GM12878 (cell line): ENCODE results near the gene OGFRL1. TPM values are rescaled to one million over a fixed set of nuclear protein-coding genes. Genes with fewer than 3 reads are reported as not detected.

ENCODE experiments used
- ATAC-seq: fragments of 200-7000 bp; cut with Tn5 transposase; 3 replicates; pipeline ENCODE4 v1.9.1; 2020; ENCODE audit warnings: mild to moderate bottlenecking, moderate library complexity
- BruUV-seq: library from RNA; stranded (reverse); fragments of 400-500 nt; replicated peaks from 2 replicates; lab custom pipeline; 2021; lab: Mats Ljungman, UMichigan
- CTCF ChIA-PET: fragments of 300-600 bp; sonication (Branson Sonifier 250); formaldehyde crosslinking; extraction: SDS; loops from one replicate; lab custom pipeline; 2021; ENCODE audit warnings: inconsistent platforms; lab: Yijun Ruan, JAX
- POLR2A ChIA-PET: fragments of 350-600 bp; formaldehyde crosslinking; extraction: SDS; loops from one replicate; lab custom pipeline; 2021; ENCODE audit warnings: inconsistent platforms; lab: Charles Lee
- RAD21 ChIA-PET: fragments of 300-600 bp; sonication (Branson Sonifier 250); formaldehyde crosslinking; loops from one replicate; lab custom pipeline; 2023; ENCODE audit warnings: antibody characterized with exemption; ENCODE audit not compliant: unreplicated experiment; lab: Charles Lee
- SMC1A ChIA-PET: fragments of 300-600 bp; sonication (Branson Sonifier 250); formaldehyde crosslinking; loops from one replicate; lab custom pipeline; 2023; ENCODE audit not compliant: unreplicated experiment, uncharacterized antibody; lab: Charles Lee
- DNase-seq: peaks from one replicate; pipeline ENCODE4 v3.0.0-alpha.2; 2011; ENCODE audit warnings: low read depth, low spot score
- FAIRE-seq: peaks from 3 replicates; lab custom pipeline; 2011; peaks lifted over from hg19 to GRCh38; lab: Jason Lieb, UNC
- H2AFZ ChIP-seq: 2 replicates; pipeline ENCODE4 v1.6.0; 2011; ENCODE audit warnings: low read depth, low read length, control low read depth; ENCODE audit not compliant: control insufficient read depth
- H3K27ac ChIP-seq: 2 replicates; pipeline ENCODE4 v1.5.1; 2011; ENCODE audit warnings: control low read depth; ENCODE audit not compliant: control insufficient read depth, insufficient read depth
- H3K27me3 ChIP-seq, 2 experiments: replicated peaks in 1 of 2; 2 replicates each; pipeline versions ENCODE4 v1.6.0 to v1.6.1; 2011; ENCODE audit warnings: low read length in 1 of 2; ENCODE audit not compliant: control insufficient read depth in 2 of 2, insufficient read depth in 2 of 2
- H3K36me3 ChIP-seq, 2 experiments: 2 replicates each; pipeline ENCODE4 v1.5.1; 2011; ENCODE audit warnings: low read length in 1 of 2; ENCODE audit not compliant: control insufficient read depth in 2 of 2, insufficient read depth in 2 of 2
- H3K4me1 ChIP-seq: 2 replicates; pipeline ENCODE4 v1.6.1; 2011; ENCODE audit warnings: mild to moderate bottlenecking, low read length, moderate library complexity, mixed read lengths; ENCODE audit not compliant: control insufficient read depth, insufficient read depth
- H3K4me2 ChIP-seq: 2 replicates; pipeline ENCODE4 v1.6.0; 2011; ENCODE audit warnings: control low read depth; ENCODE audit not compliant: control insufficient read depth, insufficient read depth
- H3K4me3 ChIP-seq: fragments of 200-600 bp; sonication (generic); 2 replicates; pipeline ENCODE4 v1.5.1; 2016
- H3K79me2 ChIP-seq: 2 replicates; pipeline ENCODE4 v1.6.0; 2011; ENCODE audit warnings: low read length; ENCODE audit not compliant: control insufficient read depth, insufficient read depth
- H3K9ac ChIP-seq: 2 replicates; pipeline ENCODE4 v1.8.0; 2011; ENCODE audit warnings: low read length, control low read depth, mixed read lengths; ENCODE audit not compliant: control insufficient read depth, insufficient read depth
- H3K9me3 ChIP-seq: replicated peaks from 3 replicates; pipeline ENCODE4 v1.5.1; 2011; ENCODE audit warnings: mild to moderate bottlenecking, low read length; ENCODE audit not compliant: control insufficient read depth, insufficient read depth
- H4K20me1 ChIP-seq: 2 replicates; pipeline ENCODE4 v1.6.0; 2011; ENCODE audit not compliant: control insufficient read depth, insufficient read depth
- EED ChIP-seq: sonication (generic); IDR thresholded peaks from 2 replicates; pipeline ENCODE4 v1.6.1; 2016; ENCODE audit warnings: antibody characterized with exemption, low read depth
- MYB ChIP-seq: fragments of 150-350 bp; IDR thresholded peaks from 2 replicates; pipeline ENCODE4 v1.6.1; 2014; ENCODE audit warnings: mild to moderate bottlenecking, low read depth, low read length, borderline replicate concordance
- RBBP5 ChIP-seq: fragments of 200-600 bp; sonication (generic); conservative IDR thresholded peaks from 2 replicates; pipeline ENCODE4 v1.6.1; 2016
- RFX5 ChIP-seq: IDR thresholded peaks from 2 replicates; pipeline ENCODE4 v1.6.1; 2011; ENCODE audit warnings: low read depth, low read length, improper control_type of control experiment
- SMAD1 ChIP-seq: fragments of 450-650 bp; IDR thresholded peaks from 2 replicates; pipeline ENCODE4 v1.6.1; 2018; ENCODE audit warnings: mild to moderate bottlenecking, low read depth; ENCODE audit not compliant: partially characterized antibody
- SPI1 ChIP-seq: IDR thresholded peaks from 2 replicates; pipeline ENCODE4 v1.6.1; 2011; ENCODE audit warnings: low read depth, mild to moderate bottlenecking, low read length, moderate library complexity, borderline replicate concordance; ENCODE audit not compliant: insufficient read depth
- TBL1XR1 ChIP-seq: IDR thresholded peaks from 2 replicates; pipeline ENCODE4 v1.6.1; 2012; ENCODE audit warnings: low read depth, low read length, improper control_type of control experiment
- TCF12 ChIP-seq: IDR thresholded peaks from 2 replicates; pipeline ENCODE4 v1.6.1; 2011; ENCODE audit warnings: low read depth, mild to moderate bottlenecking, low read length
- YY1 ChIP-seq: IDR thresholded peaks from 2 replicates; pipeline ENCODE4 v1.6.1; 2011; ENCODE audit warnings: low read depth, mild to moderate bottlenecking, low read length
- ZNF207 ChIP-seq: fragments of 450-650 bp; IDR thresholded peaks from 2 replicates; pipeline ENCODE4 v1.6.1; 2014; ENCODE audit warnings: antibody characterized with exemption, mild to moderate bottlenecking, borderline replicate concordance
- ZNF384 ChIP-seq: IDR thresholded peaks from 2 replicates; pipeline ENCODE4 v1.6.1; 2012; ENCODE audit warnings: low read depth, mild to moderate bottlenecking, low read length, improper control_type of control experiment, borderline replicate concordance
- WGBS: methylation state at CpG from one replicate; pipeline ENCODE4 v1.1.6; 2016; ENCODE audit warnings: low lambda C conversion rate; ENCODE audit not compliant: insufficient replicate concordance, insufficient coverage; ENCODE audit errors: missing lambda C conversion rate; 5-methylcytosine and 5-hydroxymethylcytosine counted together
- in situ Hi-C: fragments of 300-500 bp; cut with MboI; formaldehyde crosslinking; loops from 9 replicates; pipeline ENCODE4 v1.14.3; 2018; ENCODE audit warnings: mixed read lengths
- intact Hi-C: fragments of 100-400 bp; cut with micrococcal nuclease; formaldehyde crosslinking; loops from one replicate; pipeline ENCODE4 v1.14.2; 2022; ENCODE audit not compliant: unreplicated experiment
- polyA plus RNA-seq, 11 experiments: library from polyadenylated mRNA; depleted of rRNA in 4 of 11; unstranded in 6 of 11; stranded (reverse) in 5 of 11; fragments of >200 nt; fragmentation: Nextera tagmentation in 4 of 11; fragmentation: Illumina TruSeq in 1 of 11; extraction: Ambion mirVana in 4 of 11; extraction: Trizol in 1 of 11; gene quantifications; 1 replicate in 1 of 11; 2 replicates in 10 of 11; pipeline versions ENCODE4 v1.2.1 to v1.2.3, GENCODE V29; 2011 to 2016; ENCODE audit warnings: inconsistent platforms in 2 of 11, missing spikeins in 2 of 11, low read depth in 1 of 11
- total RNA-seq, 4 experiments: library from RNA; depleted of rRNA in 3 of 4; stranded (reverse); fragments of >200 nt in 3 of 4; fragmentation: Illumina TruSeq in 1 of 4; extraction: Trizol in 1 of 4; gene quantifications; 2 replicates each; pipeline versions ENCODE4 v1.2.1 to v1.2.3, GENCODE V29; 2013 to 2021
- TF ChIP-seq, protein P1 (sequence below): fragments of 450-650 bp; IDR thresholded peaks from 2 replicates; pipeline ENCODE4 v1.6.1; 2014; ENCODE audit warnings: mild to moderate bottlenecking
- TF ChIP-seq, protein P2 (sequence below): fragments of 450-650 bp; formaldehyde crosslinking; IDR thresholded peaks from 2 replicates; pipeline ENCODE4 v1.4.0; 2020; ENCODE audit warnings: mild to moderate bottlenecking, moderate library complexity
- TF ChIP-seq, protein P3 (sequence below): fragments of 450-650 bp; conservative IDR thresholded peaks from 2 replicates; pipeline ENCODE4 v1.6.1; 2017; ENCODE audit warnings: mild to moderate bottlenecking, moderate library complexity
- TF ChIP-seq, protein P4 (sequence below): fragments of 450-650 bp; formaldehyde crosslinking; IDR thresholded peaks from 2 replicates; pipeline ENCODE4 v1.5.0; 2022; ENCODE audit warnings: mild to moderate bottlenecking, missing genetic modification characterization

OGFRL1 gene
- total and polyA plus RNA-seq, 10 of the 15 experiments (the other 5 are each of a cell fraction or from before 2014, with no cell fraction given), result 0.24 to 5.8 (median 2.3) TPM

DNA sequence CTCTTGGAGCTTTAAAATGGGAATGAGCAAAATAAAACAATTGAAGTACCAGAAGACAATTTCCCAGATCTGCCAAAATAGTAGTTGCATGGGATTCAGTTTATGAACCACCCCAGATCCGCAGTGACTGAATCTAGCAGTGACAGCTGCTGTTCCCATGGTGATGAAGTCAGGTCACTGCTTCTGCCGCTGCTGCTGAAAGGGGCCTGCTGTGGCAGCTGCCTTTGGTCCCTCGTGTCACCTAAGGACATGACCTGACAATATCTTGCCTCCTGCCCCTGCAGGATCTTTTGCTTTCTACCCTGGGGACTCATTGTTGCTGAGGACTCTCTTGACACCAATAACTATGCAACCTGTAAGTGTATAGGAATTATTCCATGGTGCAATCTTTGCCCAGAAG, 34.3 kb upstream of the OGFRL1 start:
- BruUV-seq, result no TSS peak
- Histone ChIP-seq H3K4me2 (no peak overlapping the region), H3K79me2 (no peaks in the 10 kb centered on the region), H3K9me3 (no peaks in the 10 kb centered on the region), H3K27me3 (no peaks in the 10 kb centered on the region), H3K36me3 (no peaks in the 10 kb centered on the region), H4K20me1 (no peaks in the 10 kb centered on the region), H3K9ac (no peak overlapping the region), H3K4me1 (no peaks in the 10 kb centered on the region), H3K4me3 (no peak overlapping the region), H2AFZ (no peak overlapping the region), H3K27ac (no peak overlapping the region)
- WGBS, result 13% methylated on average over 3 of the region's 3 CpGs
- ATAC-seq, result peak; percentile 16; the same call in 1 of the 3 replicates
- in situ Hi-C loops, result no loop called here
- no peak for DNase-seq
- ChIA-PET RAD21 (interaction anchor here (0.9 to 1.0 kb wide), 2 partner anchors 24 to 33 kb away, joined by 3 to 4 read pairs; no protein-coding TSS in a partner anchor), POLR2A (no interaction called here), SMC1A (interaction anchor here (0.6 to 1.0 kb wide), 2 partner anchors 16 to 1057 kb away, joined by 4 read pairs; no protein-coding TSS in a partner anchor), CTCF (no interaction called here)
- FAIRE-seq, result no peak
- intact Hi-C loops, result no loop called here
- TF ChIP-seq RFX5 (no peak), SPI1 (no peak), ZNF384 (no peak), RBBP5 (no peak), EED (no peak), TBL1XR1 (no peak), ZNF207 (no peak), MYB (no peak), TCF12 (no peak), YY1 (no peak), SMAD1 (no peak)
- TF ChIP-seq, protein P1, sequence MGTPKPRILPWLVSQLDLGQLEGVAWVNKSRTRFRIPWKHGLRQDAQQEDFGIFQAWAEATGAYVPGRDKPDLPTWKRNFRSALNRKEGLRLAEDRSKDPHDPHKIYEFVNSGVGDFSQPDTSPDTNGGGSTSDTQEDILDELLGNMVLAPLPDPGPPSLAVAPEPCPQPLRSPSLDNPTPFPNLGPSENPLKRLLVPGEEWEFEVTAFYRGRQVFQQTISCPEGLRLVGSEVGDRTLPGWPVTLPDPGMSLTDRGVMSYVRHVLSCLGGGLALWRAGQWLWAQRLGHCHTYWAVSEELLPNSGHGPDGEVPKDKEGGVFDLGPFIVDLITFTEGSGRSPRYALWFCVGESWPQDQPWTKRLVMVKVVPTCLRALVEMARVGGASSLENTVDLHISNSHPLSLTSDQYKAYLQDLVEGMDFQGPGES, result no peak
- TF ChIP-seq, protein P2, sequence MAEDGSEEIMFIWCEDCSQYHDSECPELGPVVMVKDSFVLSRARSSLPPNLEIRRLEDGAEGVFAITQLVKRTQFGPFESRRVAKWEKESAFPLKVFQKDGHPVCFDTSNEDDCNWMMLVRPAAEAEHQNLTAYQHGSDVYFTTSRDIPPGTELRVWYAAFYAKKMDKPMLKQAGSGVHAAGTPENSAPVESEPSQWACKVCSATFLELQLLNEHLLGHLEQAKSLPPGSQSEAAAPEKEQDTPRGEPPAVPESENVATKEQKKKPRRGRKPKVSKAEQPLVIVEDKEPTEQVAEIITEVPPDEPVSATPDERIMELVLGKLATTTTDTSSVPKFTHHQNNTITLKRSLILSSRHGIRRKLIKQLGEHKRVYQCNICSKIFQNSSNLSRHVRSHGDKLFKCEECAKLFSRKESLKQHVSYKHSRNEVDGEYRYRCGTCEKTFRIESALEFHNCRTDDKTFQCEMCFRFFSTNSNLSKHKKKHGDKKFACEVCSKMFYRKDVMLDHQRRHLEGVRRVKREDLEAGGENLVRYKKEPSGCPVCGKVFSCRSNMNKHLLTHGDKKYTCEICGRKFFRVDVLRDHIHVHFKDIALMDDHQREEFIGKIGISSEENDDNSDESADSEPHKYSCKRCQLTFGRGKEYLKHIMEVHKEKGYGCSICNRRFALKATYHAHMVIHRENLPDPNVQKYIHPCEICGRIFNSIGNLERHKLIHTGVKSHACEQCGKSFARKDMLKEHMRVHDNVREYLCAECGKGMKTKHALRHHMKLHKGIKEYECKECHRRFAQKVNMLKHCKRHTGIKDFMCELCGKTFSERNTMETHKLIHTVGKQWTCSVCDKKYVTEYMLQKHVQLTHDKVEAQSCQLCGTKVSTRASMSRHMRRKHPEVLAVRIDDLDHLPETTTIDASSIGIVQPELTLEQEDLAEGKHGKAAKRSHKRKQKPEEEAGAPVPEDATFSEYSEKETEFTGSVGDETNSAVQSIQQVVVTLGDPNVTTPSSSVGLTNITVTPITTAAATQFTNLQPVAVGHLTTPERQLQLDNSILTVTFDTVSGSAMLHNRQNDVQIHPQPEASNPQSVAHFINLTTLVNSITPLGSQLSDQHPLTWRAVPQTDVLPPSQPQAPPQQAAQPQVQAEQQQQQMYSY (CRISPR knock-in tag), result no peak
- TF ChIP-seq, protein P3, sequence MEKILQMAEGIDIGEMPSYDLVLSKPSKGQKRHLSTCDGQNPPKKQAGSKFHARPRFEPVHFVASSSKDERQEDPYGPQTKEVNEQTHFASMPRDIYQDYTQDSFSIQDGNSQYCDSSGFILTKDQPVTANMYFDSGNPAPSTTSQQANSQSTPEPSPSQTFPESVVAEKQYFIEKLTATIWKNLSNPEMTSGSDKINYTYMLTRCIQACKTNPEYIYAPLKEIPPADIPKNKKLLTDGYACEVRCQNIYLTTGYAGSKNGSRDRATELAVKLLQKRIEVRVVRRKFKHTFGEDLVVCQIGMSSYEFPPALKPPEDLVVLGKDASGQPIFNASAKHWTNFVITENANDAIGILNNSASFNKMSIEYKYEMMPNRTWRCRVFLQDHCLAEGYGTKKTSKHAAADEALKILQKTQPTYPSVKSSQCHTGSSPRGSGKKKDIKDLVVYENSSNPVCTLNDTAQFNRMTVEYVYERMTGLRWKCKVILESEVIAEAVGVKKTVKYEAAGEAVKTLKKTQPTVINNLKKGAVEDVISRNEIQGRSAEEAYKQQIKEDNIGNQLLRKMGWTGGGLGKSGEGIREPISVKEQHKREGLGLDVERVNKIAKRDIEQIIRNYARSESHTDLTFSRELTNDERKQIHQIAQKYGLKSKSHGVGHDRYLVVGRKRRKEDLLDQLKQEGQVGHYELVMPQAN, result no peak
- TF ChIP-seq, protein P4, sequence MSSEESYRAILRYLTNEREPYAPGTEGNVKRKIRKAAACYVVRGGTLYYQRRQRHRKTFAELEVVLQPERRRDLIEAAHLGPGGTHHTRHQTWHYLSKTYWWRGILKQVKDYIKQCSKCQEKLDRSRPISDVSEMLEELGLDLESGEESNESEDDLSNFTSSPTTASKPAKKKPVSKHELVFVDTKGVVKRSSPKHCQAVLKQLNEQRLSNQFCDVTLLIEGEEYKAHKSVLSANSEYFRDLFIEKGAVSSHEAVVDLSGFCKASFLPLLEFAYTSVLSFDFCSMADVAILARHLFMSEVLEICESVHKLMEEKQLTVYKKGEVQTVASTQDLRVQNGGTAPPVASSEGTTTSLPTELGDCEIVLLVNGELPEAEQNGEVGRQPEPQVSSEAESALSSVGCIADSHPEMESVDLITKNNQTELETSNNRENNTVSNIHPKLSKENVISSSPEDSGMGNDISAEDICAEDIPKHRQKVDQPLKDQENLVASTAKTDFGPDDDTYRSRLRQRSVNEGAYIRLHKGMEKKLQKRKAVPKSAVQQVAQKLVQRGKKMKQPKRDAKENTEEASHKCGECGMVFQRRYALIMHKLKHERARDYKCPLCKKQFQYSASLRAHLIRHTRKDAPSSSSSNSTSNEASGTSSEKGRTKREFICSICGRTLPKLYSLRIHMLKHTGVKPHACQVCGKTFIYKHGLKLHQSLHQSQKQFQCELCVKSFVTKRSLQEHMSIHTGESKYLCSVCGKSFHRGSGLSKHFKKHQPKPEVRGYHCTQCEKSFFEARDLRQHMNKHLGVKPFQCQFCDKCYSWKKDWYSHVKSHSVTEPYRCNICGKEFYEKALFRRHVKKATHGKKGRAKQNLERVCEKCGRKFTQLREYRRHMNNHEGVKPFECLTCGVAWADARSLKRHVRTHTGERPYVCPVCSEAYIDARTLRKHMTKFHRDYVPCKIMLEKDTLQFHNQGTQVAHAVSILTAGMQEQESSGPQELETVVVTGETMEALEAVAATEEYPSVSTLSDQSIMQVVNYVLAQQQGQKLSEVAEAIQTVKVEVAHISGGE (CRISPR knock-in tag), result no peak
